HG02852 (cell line): ENCODE measurements around the gene CDH12.
"Not testable (repeated sequence)": the region's sequence is repeated elsewhere in the genome, so short reads cannot be mapped to it uniquely, and the experiment has no call there.

Experiments used
- ATAC-seq: cut with Tn5 transposase; IDR thresholded peaks from one replicate; pipeline ENCODE4 v1.9.1; 2021; ENCODE audit warnings: mild to moderate bottlenecking, moderate library complexity; ENCODE audit not compliant: unreplicated experiment

Gene CDH12

GRCh38 chr5:22319798-22320197 lies 533.3 kb downstream of the CDH12 start:
- no peak for ATAC-seq

GRCh38 chr5:22316294-22316693 lies 536.9 kb downstream of the CDH12 start:
- ATAC-seq: no peak

- not testable (repeated sequence) for ATAC-seq
Measured at GRCh38 chr5:22315052-22315451, 538.1 kb downstream of the CDH12 start.

DNA sequence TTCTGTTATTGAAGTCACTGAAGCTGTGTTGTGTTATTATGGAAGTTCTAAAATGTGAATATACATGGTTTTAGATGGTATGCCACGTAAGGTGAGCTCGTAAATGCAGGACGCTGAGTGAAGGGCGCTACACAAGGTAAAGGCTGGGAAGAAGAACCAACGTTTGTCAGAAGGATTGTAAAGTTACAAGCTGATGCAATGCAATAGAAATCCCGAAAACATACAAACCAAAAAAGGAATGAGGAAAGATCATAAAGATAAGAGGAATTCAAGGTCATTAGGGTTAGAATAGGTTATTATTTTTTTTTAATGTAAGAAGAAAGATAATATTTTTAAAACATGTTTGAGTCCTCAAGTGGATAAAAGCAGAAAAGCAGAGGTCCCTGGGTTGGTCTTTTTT lies 538.6 kb downstream of the CDH12 start:
- no peak for ATAC-seq

- no peak for ATAC-seq
Measured at GRCh38 chr5:22306011-22306410, 547.1 kb downstream of the CDH12 start.

GRCh38 chr5:22295832-22296231 lies 557.3 kb downstream of the CDH12 start:
- no peak for ATAC-seq

DNA sequence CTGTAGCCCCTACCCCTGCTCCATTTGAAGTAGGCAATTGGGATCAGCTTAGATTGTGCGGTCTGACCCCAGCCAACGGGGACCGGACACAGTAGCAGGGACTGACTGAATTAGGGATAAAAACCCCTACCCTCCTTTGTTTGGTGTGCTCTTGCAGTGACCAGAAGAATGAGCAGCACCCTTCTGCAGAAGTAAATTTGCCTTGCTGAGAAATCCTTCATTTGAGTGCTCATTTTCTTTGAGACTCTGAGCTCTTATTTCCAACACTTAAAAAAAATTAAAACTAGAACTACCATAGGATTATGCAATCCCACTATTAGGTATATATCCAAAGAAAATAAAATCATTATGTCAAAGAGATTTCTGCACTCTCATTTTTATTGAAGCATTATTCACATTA lies 560.0 kb downstream of the CDH12 start:
- ATAC-seq: no peak

DNA sequence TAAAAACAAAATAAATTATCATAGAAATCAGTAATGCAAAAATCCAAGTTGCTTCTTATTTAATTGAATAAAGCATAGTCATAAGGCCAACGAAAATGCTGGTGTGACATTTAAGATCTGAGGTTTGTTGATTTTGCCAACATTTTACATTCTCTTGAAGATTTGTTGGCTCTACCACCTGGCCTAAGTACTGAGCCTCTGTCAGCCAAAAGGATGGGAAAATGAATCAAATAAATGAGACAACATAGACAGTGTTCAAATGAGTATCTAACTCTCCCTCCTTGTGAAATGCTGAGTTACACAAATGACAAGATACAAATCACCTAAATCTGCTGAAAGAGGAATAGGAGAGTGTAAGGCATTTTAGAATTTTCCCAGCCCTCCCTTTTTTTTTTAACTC lies 575.0 kb downstream of the CDH12 start:
- no peak for ATAC-seq

DNA sequence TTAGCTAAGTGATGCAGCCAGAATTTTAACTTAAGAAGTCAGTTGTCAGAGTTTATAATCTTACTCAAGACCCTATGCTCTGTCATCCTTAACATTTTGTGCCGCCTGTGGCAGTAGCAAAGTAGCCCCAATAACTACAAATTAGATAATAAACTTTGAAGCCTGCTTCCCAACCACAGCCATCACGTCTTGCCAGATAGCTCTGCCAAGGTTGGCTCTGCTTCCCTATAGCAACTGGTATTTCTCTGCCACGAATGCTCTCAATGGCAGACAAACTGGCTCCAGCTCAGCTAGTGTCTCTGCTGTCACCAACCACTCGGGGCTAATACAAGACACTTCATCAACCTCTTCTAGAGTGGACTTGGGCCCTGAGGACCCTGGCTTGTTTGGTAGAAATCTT lies 576.1 kb downstream of the CDH12 start:
- ATAC-seq: no peak

GRCh38 chr5:22265855-22266254 lies 587.3 kb downstream of the CDH12 start:
- not testable (repeated sequence) for ATAC-seq

- ATAC-seq: no peak
Measured at GRCh38 chr5:22258139-22258538, 595.0 kb downstream of the CDH12 start.

GRCh38 chr5:22250528-22250927 lies 602.6 kb downstream of the CDH12 start:
- ATAC-seq: no peak

DNA sequence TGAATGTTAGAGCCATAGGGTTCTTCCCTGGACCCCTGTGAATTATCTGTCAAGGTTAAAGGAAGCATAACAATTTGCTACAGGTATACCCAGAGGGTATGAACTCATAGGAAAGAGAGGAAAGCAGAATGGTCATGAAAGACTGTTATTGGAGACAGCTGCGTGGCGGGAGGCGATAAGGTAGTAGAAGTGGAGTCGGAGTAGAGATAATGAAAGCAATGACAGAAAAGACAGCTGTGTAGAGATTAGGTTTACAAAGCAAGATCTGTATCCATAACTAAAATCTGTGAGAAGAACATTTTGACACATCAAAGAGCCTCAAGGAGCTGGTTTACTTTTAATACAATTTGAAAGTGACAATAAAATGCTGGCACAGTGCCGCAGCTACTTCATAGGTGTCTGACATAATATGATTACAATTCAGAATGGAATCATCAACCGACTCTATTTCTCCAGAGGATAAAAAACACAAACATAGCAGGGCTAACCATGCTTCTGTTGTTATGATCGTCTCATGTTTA lies 603.9 kb downstream of the CDH12 start:
- ATAC-seq: no peak

GRCh38 chr5:22245770-22246169 lies 607.4 kb downstream of the CDH12 start:
- ATAC-seq: no peak

- no peak for ATAC-seq
Measured at GRCh38 chr5:22242532-22242931, 610.6 kb downstream of the CDH12 start.

DNA sequence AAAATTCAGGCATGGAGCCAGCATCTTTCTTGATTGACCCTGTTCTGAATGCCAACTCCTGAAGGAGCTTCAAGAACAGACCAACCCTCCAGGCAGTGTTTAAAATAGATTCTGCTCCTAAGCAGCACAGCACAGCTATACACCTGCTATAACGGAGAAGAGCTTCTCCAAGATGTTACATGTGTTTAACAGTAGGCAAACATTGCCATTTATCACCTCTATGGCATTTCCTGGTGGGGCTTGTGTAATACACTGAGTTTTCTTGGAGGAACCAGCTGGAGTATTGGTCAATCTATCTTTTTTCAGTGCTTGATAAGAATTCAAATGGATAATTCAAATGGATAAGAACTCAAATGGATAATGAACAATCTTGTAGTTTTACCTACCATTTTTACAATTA lies 615.1 kb downstream of the CDH12 start:
- ATAC-seq: no peak

- no peak for ATAC-seq
Measured at GRCh38 chr5:22226423-22226822, 626.7 kb downstream of the CDH12 start.

DNA sequence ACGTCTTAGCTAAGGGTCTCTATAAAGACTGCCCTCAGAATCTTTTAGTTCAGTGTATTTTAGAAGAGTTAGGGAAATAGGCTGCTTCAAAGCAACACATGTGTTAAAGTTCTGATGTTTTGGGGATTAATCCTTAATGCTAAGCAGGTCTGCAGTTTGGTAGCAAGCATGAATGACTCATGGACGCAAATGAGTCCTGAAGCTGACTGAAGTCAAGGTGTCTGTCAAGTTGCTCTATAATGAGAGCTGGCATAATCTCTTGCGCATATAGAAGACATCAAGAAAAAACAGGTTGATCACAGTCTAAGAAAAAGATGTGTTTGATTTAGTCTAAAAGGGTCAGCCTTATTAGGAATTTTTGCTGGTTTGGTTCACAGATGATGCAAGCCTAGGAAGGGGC lies 630.1 kb downstream of the CDH12 start:
- ATAC-seq: no peak

DNA sequence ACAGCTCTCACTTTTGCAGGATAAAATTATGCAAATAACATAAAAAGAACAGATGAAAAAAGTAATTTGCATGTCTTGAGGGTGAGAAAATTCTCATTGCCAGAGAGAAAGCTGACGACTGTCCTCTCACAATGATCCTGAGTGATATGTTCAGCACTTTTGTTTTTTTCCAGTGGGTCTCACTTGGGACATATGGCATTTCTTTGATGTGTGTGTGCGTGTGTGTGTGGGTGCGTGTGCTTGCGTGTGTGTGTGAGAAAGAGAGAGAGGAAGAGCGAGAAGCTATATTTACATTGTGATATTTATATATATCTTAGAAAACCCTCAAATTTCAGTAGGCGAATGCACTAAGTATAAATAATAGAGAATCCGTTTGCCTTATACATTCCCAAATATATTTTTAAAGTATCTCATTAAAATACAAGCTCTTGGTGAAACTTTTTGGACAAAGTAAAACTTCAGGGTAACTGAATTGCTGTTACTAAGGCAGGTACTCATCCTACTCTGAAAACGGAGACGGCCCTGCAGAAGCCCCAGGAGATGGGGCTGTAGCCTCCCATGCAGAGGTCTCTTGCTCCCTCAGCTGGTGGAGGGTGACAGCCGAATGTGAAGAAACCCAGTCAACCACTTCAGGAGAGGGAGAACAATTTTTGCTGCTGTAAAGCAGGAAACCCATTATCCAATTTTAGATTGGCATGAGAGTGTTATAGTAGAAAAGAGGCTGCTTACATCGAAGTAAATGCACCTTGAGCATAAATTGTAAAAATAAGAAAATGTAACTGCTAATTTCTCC lies 639.2 kb downstream of the CDH12 start:
- ATAC-seq: peak; percentile 51

- not testable (repeated sequence) for ATAC-seq
Measured at GRCh38 chr5:22212254-22212991, 640.7 kb downstream of the CDH12 start.

DNA sequence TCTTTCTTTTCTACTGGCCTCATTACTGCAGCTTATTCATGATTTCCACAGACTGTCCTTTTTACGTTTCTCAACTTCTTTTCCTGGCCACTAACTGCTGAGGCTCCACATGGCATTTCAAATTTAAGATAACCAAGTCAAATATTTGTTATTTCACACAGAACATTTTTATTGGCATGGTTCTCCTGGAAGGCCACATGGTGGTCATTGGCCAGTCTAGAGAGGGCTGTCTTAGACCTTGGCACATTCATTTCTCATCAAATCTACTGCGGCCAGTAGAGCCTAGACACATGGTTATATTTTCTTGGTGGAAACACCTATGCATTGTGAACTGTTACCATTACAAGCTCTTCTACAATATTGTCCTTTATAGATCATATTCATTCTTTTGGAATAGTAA lies 644.7 kb downstream of the CDH12 start:
- ATAC-seq: not testable (repeated sequence)

DNA sequence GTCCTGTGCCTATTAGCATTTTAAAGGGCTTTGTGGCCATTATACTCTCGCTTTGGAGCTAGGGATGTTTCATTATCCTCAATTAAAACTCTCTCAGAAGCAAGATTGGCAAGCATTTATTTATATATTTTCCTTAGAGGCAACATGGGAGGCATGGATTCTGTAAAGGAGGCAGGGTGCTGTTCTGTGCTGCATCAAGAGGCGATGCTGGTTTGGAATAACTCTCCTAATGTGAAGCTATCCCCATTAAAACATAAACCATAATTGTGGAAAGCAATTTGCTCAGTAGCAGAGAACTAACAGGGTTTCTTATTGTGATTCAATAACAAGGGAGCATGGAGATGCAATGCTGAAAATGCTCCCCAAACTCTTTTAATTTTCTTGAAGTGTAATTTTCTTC lies 664.5 kb downstream of the CDH12 start:
- not testable (repeated sequence) for ATAC-seq
